IPS-NIHi11 (cell line): ENCODE data around the gene BST1.
A peak's percentile ranks its signal among the peaks of the same experiment; 100 is the strongest.
"Not testable (repeated sequence)": the region's sequence is repeated elsewhere in the genome, so short reads cannot be mapped to it uniquely, and the experiment has no call there.

Experiments
- DNase-seq: peaks from one replicate; pipeline ENCODE4 v3.0.0; 2012; ENCODE audit warnings: mixed read lengths, low spot score

Gene BST1

GRCh38 chr4:15746110-15746509 lies 43.2 kb downstream of the BST1 start:
- DNase-seq = no peak

- DNase-seq = peak; percentile 22
Observed at GRCh38 chr4:15749001-15749400, 46.1 kb downstream of the BST1 start.

- DNase-seq = no peak
Observed at GRCh38 chr4:15751153-15751552, 48.3 kb downstream of the BST1 start.

DNA sequence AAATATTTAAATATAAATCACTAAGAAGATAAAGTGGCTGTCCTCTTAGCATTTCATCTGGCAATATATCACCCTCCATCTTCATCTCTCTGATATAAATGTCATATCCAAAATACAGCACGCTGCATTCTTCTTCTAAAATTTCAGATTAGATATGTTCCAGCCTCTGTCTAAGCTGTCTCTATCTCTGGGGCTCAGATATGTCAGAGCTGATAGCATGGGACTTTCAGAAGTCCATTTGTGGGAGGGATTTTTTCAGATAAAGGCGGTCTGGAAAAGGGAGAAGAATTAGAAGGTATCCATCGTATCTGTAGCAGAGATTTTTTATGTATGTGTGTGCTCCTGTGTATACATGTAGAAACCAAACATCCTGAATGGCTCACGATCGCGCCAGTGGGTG lies 50.2 kb downstream of the BST1 start:
- DNase-seq = no peak

- no peak for DNase-seq
Observed at GRCh38 chr4:15753786-15754185, 50.9 kb downstream of the BST1 start.

DNA sequence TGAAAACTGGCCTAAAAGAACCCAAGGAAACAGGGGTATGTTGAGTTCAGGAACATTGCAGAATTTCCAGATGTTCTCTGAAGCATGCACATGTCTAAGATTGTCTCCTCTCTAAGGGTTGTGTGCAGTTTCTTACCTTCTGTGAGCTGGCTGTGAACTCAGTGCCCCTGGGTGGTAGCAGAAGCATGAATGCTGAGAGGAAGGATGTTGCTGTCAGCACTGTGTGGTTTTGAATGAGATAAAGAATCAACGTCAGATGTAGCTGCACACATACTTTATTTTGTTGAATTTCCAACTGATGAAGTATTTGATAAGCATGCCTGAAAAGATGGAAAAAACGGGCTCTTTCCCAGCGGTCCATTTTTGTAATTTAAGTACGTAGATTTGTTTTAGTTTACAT lies 51.5 kb downstream of the BST1 start:
- no peak for DNase-seq

DNA sequence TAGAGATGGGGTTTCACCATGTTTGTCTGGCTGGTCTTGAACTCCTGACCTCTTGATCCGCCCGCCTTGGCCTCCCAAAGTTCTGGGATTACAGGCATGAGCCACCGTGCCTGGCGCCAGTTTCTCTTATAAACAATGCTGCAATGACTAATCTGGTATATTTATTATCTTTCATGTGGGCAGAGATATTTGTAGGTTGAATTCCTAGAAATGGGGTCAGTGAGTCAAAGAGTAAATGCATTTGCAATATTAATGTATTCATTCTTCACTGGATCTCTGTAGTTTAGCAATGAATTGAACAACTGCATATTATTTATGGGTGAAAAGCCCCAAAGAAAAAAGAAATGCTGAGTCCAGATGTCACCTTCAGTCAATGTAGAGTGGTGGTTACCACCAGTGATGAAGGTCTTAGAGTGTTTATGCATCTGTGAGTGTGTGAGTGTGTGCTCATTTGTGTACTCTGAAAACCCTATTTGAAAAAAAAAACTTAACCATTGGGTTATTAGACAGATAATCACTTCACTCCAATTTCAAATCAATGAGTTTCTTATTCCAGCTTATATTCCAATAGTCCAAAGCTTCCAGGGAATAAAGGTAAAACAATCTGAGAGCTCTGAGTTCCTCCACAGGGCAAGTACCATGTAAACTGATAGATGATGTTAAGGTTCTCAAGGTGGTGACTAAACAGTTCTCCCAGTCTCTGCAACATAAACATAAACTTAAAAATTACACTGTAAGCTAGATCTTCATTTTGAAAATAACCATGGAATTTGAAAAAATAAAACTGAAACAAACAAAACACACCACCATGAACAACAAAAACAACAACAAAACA lies 52.7 kb downstream of the BST1 start:
- DNase-seq = no peak

DNA sequence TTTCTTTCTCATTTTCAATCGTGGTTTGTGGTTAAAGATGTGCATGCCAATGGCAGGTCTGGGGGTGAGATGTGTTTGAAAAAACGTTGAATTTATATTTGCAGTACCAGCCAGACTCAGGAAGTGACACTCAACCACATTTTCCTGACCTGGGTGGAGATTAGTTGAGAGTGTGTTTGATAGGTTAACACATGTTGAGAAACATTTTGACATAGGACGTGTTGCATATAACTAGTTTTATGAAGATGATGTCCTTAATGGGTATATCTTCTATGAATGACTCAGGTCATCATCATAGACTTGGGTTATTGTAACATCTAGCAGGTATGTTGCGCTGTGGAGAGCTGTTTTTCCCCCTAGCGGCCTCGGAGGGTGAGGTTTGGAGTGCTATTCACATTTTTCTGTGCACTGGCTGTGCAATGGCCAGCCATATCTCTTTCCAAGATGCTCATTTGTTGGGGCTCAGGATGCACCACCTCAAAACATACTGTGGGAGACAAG lies 53.5 kb downstream of the BST1 start:
- DNase-seq = no peak

DNA sequence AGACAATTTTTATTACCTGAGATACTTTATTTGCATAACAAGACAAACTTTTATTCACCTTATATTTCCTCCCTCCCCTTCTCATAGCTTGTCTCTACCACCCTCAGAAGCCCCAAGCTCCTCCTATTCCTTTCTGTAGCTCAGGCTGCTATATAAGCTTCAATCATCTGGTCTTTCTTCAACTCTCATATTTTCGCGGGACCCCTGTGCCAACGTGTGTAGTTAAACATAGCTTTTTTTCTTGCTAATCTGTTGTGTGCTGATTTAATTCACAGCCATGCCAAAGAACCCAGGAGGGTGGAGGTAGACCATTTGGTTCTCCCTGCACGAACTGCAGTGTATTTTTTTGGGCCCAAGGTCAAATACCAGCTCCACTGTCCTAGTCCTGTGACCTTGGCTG lies 54.2 kb downstream of the BST1 start:
- no peak for DNase-seq

GRCh38 chr4:15758294-15758693 lies 55.4 kb downstream of the BST1 start:
- DNase-seq = no peak

DNA sequence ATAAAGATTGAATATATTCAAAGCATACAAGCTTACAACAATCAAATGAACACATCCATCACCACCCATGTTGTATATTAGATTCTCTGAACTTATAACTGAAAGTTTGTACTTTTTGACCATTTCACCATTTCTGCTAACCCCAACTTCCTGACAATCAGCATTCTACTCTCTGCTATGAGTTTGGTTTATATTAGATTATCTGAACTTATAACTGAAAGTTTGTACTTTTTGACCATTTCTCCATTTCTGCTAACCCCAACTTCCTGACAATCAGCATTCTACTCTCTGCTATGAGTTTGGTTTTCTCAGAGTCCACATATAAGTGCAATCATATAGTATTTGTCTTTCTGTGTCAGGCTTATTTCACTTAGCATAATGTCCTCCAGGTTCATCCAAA lies 59.6 kb downstream of the BST1 start:
- not testable (repeated sequence) for DNase-seq

- DNase-seq = no peak
Observed at GRCh38 chr4:15765391-15765790, 62.5 kb downstream of the BST1 start.

GRCh38 chr4:15765910-15766697 lies 63.2 kb downstream of the BST1 start:
- DNase-seq = no peak

- no peak for DNase-seq
Observed at GRCh38 chr4:15766821-15767220, 64.0 kb downstream of the BST1 start.

- DNase-seq = no peak
Observed at GRCh38 chr4:15769202-15769601, 66.3 kb downstream of the BST1 start.

DNA sequence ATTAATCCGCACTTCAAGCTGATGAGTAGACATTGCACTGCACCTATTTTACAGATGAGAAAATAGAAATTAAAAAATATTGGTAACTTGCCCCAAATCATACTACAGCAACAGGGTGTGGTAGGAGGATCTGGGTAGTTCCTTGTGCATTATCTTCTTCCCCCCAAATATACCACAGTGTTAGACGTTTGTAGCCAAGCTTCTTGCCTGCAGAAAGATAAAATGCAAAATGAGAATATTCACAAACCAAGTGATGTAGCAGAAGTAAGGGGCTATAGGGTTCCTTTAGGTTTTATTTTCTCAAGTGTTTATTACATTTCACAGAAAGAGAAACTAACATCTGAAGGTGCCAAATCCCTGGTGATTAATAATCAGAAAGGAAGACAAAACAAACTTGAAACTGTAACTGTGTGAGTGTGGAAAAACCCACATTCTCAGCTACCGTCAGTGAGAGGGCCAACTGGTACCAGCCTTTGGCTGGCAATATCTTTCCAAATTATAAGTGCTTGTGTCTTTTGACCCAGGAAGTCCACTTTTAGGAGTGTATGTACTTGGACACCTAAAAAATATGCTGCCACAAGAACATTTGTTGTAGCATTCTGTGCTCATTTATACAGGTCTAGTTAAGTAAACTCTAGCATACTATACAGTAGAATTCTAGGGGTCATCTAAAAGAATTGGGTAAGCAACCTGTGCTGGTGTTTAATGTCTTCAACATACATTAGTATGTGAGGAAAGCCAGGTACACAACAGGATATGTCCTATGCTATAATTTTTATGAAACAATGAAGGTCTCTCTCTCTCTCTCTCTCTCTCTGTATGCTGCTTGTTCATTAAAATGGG lies 68.6 kb downstream of the BST1 start:
- no peak for DNase-seq

DNA sequence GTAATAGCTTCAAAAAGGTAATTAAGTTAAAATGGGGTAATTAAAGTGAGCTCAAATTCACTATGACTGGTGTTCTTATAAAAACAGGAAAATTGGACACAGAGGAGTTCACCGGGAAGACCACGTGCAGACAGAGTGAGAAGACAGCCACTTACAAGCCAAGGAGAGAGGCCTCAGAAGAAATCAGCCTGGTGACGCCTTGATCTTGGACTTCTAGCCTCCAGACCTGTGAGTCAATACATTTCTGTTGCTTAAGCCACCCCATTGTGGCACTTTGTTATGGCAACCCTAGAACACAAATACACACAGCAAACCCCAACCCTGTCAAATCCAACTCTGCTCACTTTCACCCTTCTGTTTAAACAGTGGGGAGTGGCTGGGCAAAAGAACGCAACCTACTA lies 71.2 kb downstream of the BST1 start:
- DNase-seq = no peak

DNA sequence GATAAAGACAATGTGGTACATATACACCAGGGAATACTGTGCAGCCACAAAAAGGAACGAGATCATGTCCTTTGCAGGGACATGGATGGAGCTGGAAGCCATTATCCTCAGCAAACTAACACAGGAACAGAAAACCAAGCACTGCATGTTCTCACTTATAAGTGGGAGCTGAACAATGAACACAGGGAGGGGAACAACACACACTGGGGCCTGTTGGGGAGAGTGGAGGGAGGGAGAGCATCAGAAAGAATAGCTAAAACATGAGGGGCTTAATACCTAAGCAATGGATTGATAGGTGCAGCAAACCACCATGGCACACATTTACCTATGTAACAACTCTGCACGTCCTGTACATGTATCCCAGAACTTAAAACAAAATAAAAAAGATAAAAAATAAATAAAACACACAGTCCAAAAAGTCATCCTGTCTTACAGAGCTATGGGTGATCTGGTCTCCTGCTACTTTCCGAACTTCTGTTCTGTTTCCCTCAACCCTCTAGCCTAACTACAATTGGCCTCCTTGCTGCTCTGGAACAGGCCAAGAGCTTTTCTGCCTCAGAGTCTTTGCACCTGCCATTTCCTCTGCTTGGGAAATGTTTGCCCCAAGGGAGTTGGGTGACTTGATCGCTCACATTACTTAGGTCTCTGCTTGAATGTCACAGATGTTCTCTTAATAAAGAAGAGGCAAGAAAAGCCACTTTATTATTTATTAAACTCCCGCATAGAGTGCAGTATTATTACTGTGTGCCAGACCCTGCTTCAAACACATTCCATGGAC lies 74.2 kb downstream of the BST1 start:
- DNase-seq = no peak

DNA sequence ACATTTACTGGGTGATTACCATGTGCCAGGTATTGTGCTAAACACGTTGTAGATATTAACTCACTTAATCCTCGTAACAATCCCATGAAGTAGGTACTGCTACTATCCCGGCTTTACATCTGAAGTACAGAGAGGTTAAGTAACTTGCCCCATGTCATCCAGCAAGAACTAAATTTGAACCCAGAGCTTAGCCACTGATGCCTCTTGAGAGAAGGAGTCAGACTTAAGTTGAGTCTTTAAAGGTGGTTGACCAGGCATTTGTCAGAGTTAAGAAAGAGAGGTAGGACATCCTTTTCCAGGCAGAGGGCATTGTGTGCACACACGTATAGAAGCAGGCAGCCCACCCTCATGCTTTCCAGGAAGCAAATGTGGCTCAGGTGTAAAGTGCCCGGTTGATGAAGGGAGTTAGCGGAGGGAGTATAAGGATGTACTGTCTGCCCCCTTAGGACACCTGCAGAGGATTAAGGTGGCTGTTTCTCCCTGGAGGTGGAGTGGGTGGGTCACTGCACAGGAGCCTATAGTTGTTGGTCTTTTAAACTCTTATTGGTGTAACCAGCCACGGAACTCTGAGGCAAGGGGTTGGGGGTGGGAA lies 74.9 kb downstream of the BST1 start:
- no peak for DNase-seq

GRCh38 chr4:15778289-15779241 lies 75.7 kb downstream of the BST1 start, which contains the start of gene CD38:
Gene CD38, plus strand, starts transcription at chr4:15778328. Its CDS starts 87 bp downstream, at chr4:15778415.
- DNase-seq = peak; percentile 42
